ENCODE data around the gene SURF6.
A peak's percentile ranks its signal among the peaks of the same experiment; 100 is the strongest.
"Not testable (repeated sequence)": the region's sequence is repeated elsewhere in the genome, so short reads cannot be mapped to it uniquely, and the experiment has no call there.

SURF6 gene

GRCh38 chr9:133335924-133336811 lies at the start of gene SURF6:
TSS of gene SURF6 (minus strand) at chr9:133336188. CDS start at chr9:133336132, 56 bp downstream.
- peak; percentile 95 for DNase-seq (ENCODE audit: low spot score)

DNA sequence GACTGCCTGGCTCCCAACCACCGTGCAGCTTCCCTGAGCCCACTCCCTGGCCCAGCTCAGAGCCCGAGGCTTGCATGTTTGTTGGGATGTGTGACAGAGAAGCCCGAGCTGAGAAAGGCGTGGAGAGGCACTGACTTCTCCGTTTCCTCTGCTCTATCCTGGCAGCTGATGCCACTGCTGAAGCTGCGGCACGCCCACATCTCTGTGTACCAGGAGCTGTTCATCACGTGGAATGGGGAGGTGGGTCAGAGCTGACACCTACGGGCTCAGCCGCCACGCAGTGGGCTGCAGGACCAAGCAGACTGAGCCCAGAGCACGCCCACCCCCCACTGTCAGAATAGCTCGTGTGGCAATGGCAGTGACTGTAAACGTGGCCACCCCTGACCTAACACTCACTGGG lies 49.5 kb upstream of the SURF6 start:
- no peak for DNase-seq (ENCODE audit: low spot score)

- no peak for DNase-seq (ENCODE audit: low spot score)
Measured at GRCh38 chr9:133384736-133385321, 48.8 kb upstream of the SURF6 start.

- no peak for DNase-seq (ENCODE audit: low spot score)
Measured at GRCh38 chr9:133383438-133383837, 47.5 kb upstream of the SURF6 start.

DNA sequence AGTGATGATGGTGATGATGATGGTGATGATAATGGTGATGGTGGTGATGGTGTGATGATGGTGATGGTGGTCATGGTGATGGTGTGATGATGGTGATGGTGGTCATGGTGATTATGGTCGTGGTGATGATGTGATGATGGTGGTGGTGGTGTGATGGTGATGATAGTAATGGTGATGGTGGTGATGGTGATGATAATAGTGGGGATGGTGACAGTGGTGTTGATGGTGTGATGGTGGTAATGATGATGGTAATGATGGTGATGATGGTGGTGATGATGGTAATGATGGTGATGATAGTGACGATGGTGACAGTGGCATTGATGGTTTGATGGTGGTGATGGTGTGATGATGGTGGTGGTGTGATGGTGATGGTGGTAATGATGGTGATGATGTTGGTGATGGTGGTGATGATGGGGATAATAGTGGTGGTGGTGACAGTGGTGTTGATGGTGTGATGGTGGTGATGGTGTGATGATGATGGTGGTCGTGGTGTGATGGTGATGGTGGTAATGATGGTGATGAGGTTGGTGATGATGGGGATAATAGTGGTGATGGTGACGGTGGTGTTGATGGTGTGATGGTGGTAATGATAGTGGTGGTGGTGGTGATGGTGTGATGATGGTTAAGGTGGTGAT lies 46.6 kb upstream of the SURF6 start:
- DNase-seq (ENCODE audit: low spot score): no peak

DNA sequence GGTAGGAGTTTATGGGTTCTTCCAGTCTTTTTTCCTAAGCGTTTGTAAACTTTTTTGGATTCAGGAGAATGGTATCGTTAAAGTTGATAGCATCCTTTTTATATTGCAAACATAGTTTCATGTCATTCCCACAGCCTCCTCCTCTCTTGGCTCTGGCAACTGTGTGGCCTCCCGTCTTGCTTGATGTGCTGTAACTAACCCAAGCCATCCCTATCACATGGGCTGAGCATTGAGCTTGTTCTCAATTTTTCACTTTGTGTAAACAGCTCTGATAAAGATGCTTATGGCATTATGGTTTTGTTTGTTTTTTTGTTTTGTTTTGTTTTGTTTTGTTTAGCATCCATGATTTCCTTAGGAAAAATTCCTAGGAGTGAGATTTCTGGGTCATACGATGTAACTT lies 44.7 kb upstream of the SURF6 start:
- no peak for DNase-seq (ENCODE audit: low spot score)

DNA sequence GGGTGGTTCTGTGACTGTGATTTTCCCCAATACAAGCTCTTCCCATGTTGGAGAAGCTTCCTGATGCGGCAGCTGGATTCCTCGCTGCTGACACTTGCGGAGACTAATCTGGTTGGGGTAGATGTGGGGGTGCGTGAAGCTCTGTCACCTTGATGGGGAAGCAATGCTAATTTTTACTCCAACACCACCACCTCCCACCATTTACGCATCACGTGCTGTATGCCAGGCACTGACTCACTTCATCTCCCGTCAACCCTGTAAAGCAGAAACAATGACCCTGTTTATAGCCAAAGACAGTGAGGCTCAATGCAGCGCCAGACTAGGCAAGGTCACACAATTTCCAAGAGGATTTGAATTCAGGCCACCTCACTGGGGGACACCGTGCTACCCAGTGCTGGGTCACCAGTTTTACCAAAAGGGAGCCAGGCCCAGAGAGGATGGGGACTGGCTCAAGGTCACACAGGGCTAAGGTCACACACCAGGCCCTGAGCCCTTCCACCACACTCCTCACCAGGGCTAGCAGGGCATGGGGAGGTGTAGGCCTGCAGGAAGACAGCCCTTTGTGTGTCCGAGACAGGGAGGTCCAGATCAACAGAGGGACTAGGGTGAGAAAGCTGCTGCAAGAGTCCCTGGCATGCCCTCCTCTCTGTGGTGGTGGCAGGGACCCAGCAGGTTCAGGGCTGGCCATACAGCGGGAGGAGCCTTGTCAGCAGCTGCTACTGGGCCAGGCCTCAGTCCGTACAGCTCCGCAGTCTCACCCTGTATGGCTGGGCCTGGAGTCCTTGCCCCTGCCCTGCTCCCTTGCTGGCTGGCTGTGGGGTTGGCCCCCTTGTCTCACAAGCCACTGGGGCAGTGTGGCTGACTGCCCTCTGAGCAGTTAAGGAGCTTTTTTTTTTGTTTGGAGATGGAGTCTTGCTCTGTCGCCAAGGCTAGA lies 43.4 kb upstream of the SURF6 start:
- no peak for DNase-seq (ENCODE audit: low spot score)

DNA sequence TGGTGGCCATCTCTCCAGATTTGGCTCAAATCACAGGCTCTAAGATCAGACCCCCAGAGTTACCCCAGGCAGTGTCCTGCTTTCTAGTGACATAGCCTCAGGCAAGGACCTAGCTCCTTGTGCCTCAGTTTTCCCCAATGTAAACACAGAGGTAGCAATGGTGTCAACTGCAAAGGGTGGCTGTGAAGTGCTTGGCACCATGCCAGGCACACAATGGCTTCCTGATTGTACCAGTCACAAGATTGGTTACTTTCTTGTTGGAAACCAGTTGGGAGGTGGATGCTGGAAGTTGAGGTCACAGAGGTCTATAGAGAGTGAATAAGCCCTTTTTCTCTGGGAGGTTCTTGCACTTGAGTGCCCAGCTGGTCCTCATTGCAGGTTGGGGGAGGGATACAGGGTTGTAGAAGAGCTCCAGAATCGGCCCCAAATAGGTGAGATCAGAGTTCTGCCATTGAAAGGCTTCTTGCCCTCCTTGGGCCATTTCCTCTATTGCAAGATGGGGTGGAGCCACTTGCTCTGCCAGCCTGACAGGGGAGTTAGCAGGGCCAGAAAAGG lies 42.5 kb upstream of the SURF6 start:
- no peak for DNase-seq (ENCODE audit: low spot score)

DNA sequence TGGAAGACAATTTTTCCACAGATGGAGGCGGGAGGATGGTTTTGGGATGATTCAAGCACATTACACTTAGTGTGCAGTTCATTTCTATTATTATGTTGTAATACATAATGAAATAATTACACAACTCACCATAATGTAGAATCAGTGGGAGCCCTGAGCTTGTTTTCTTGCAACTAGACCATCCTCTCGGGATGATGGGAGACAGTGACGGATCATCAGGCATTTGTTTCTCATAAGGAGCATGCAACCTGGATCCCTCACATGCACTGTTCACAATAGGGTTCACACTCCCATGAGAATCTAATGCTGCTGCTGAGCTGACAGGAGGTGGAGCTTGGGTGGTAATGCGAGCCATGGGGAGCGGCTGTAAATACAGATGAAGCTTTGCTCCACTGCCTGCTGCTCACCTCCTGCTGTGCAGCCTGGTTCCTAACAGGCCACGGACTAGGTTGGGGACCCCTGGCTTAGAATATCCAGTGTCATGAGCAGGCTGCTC lies 41.8 kb upstream of the SURF6 start:
- no peak for DNase-seq (ENCODE audit: low spot score)

GRCh38 chr9:133377280-133377679 lies 41.3 kb upstream of the SURF6 start:
- not testable (repeated sequence) for DNase-seq (ENCODE audit: low spot score)

DNA sequence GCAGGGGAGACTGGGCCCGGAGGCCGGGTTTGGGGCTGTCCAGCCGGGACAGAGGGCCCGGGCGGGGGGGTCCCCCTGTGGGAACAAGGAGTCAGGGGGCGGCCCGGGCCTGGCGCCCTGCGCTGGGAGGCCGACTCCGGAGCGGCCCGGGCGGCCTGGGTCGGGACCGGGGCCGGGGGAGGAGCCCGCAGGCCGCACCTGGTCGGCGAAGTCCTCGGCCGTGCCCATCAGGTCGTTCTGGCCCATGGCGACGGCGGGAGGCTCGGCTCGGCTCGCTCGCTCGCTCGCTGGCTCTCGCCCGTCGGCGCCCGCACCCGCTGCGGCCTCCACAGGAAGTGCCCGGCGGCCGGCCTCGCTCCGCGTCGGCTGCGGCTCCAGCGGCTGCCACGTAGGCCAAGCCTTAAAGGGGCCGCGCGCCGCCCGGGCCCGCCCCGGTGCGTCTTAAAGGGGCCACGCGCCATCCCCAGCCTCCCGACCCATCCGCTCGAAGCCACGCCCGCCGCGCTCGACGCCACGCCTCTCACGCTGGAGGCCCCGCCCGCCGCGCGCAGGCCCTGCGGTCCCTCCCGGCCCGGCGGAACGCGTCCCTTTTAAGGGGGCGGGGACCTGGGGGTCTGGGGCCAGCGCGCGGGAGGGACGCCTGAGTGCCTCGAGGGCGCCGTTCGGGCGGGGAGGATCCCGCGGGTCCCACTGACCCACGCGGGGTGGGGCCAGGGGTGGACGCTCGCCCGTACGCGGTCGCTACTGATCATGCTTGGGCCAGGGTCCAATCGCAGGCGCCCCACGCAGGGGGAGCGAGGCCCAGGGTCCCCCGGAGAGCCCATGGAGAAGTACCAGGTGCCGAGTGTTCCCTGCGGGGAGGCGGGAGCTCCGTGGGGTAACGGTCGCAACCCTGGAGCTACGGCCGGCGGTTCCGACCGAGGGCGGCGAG lies 40.0 kb upstream of the SURF6 start, which contains the start of the genes STKLD1 and SURF4:
STKLD1 (plus strand) TSS at position 643 of the 931 bp plus-strand sequence; CDS start at position 751, 108 bp downstream.
SURF4 (minus strand) TSS at position 337 of the 931 bp plus-strand sequence; CDS start at position 246, 91 bp downstream.
- peak; percentile 95 for DNase-seq (ENCODE audit: low spot score)

DNA sequence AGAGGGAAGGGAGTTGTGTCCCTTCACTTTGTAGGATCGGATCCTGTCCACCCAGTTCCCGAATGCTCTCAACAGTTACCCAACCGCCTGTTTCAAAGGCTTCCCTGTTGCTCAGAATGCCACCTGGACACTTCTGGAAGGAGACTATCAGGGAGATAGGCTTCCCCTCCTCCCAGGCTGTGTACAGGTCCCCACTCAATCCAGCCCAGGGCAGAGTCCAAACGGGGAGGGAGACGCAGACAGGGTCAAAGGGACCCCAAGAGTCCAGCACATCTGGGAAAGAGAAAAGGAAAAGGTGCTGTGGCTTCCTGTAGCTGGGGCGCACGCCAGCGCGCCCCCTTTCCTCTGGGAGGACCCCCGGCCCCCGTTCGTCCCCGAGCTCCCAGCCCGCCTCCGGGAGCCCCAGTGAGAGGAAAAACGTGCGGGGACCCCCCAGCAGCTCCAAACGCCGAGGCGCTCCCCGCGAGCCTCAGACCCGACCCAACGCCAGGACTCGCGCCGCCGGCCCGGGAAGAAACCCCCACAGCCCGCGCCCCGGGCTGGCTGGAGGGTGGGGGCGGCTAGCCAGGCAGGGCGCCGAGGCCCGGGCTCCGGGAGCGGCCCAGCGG lies 39.2 kb upstream of the SURF6 start:
- DNase-seq (ENCODE audit: low spot score): no peak

- DNase-seq (ENCODE audit: low spot score): peak; percentile 57
Measured at GRCh38 chr9:133374612-133375115, 38.7 kb upstream of the SURF6 start.

DNA sequence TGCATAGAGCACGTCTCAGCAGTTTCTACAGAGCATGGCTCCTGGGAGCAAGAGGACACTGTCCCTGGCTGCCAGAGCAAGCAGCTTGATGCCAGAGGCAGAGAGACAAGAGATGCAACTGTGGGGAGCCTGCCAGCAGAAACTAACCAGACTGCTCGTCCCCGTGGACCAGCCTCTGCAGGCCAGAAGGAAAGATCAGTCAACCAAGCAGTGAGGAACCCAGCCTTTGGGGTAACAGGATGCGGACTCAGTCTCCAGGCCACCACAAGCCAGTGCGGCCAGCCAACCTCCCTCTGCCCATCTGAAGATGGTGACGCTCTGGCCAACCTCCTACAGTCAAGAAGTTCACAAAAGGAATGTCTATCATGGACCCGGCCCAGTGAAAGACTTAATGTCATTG lies 36.2 kb upstream of the SURF6 start:
- DNase-seq (ENCODE audit: low spot score): no peak

DNA sequence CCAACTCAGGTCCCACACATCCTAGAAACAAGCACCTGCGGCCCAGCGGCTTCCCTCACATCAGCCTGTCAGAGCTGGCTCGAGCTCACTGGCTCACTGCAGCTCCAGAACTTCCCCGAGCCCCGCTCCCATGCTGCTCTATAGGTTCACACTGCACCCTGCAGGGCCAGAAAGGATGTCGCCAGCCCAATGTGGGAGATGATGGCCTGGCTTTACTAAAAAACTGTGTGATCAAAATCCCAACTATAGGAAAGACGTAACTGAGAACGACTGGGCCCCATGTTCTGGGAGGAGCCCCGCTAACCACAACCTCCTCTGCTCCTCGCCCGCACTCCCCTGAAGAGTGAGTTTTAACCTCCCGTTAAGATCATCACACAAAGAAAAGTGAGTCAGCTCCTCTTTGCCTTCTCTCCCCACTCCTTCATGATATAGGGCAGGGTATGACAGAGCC lies 35.3 kb upstream of the SURF6 start:
- peak; percentile 88 for DNase-seq (ENCODE audit: low spot score)

DNA sequence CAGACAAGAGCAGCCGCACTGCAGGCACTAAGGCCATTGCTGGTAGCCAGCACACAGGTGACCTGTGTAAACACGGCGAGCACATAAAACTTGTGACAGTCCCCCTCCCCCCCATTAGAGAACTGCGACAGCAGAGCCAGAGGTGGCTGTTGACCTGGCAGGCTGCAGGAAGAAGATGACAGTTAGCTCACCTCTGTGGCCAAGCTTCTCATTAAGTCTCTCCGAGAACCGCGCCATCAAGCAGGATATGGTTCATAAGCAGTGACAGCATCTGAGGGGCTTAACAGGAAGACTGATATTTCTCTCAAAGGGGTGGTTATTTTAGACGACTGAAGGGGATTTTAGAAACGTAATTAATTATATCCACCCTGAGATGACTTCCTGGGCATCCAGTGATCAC lies 34.7 kb upstream of the SURF6 start:
- peak; percentile 69 for DNase-seq (ENCODE audit: low spot score)

GRCh38 chr9:133369933-133370332 lies 33.9 kb upstream of the SURF6 start:
- DNase-seq (ENCODE audit: low spot score): no peak

- no peak for DNase-seq (ENCODE audit: low spot score)
Measured at GRCh38 chr9:133369422-133369821, 33.4 kb upstream of the SURF6 start.

GRCh38 chr9:133368249-133368881 lies 32.4 kb upstream of the SURF6 start:
- DNase-seq (ENCODE audit: low spot score): no peak

All from activated CD4-positive, alpha-beta T cell treated with anti-CD3 and anti-CD28 coated beads, Interleukin-2, Interleukin-4, amounts not matched to agents 100 ng/mL and 50 ng/mL, durations not matched to agents 16 hours and 8 hours (primary cell).